Measurements from ENCODE around the gene DENND4C.

DNA sequence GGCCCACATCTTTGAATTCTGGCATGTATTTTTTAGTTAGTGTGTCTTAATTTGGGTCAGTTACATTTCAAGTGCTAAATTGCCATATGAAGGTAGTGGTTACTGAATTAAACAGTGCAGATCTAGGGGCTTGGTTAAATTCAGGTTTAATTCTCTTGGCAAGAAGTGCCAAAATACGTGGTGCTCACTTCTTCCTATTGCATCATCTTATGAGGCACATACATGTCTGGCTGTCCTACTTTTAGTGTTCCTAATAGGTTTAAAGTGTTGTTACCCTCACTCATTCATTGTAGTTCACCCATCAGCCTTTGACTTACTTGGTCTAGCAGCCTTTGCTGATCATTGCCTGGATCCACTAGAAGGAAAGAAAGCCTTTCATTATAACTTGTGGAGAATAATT is 90.0 kb downstream of the DENND4C start:
- TF ChIP-seq POLR2AphosphoS5 (IDR thresholded peaks at IDR 0.05): no peak
- TF ChIP-seq, protein P1, sequence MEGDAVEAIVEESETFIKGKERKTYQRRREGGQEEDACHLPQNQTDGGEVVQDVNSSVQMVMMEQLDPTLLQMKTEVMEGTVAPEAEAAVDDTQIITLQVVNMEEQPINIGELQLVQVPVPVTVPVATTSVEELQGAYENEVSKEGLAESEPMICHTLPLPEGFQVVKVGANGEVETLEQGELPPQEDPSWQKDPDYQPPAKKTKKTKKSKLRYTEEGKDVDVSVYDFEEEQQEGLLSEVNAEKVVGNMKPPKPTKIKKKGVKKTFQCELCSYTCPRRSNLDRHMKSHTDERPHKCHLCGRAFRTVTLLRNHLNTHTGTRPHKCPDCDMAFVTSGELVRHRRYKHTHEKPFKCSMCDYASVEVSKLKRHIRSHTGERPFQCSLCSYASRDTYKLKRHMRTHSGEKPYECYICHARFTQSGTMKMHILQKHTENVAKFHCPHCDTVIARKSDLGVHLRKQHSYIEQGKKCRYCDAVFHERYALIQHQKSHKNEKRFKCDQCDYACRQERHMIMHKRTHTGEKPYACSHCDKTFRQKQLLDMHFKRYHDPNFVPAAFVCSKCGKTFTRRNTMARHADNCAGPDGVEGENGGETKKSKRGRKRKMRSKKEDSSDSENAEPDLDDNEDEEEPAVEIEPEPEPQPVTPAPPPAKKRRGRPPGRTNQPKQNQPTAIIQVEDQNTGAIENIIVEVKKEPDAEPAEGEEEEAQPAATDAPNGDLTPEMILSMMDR (IDR thresholded peaks at IDR 0.05): no peak
